ENCODE results near the gene HTR6.

HTR6 gene

GRCh38 chr1:19723874-19724273, 59.2 kb downstream of the HTR6 start:
- DNase-seq (ENCODE audit: low read depth): no peak
- TF ChIP-seq CTCF (IDR thresholded peaks at IDR 0.05; ENCODE audit: insufficient read depth, low read depth, low read length, missing control alignments): no peak
- no peak overlapping the region for H3K4me3 ChIP-seq (ENCODE audit: low read depth, low read length)

GRCh38 chr1:19725606-19726005, 60.9 kb downstream of the HTR6 start:
- DNase-seq (ENCODE audit: low read depth): no peak
- no peak for TF ChIP-seq CTCF (IDR thresholded peaks at IDR 0.05; ENCODE audit: insufficient read depth, low read depth, low read length, missing control alignments)
- H3K4me3 ChIP-seq (ENCODE audit: low read depth, low read length): no peak overlapping the region

- H3K4me3 ChIP-seq (ENCODE audit: low read depth, low read length): no peak overlapping the region
- no peak for TF ChIP-seq CTCF (IDR thresholded peaks at IDR 0.05; ENCODE audit: insufficient read depth, low read depth, low read length, missing control alignments)
- no peak for DNase-seq (ENCODE audit: low read depth)
Observed at GRCh38 chr1:19728413-19729145, 63.9 kb downstream of the HTR6 start.

- no peak overlapping the region for H3K4me3 ChIP-seq (ENCODE audit: low read depth, low read length)
Observed at GRCh38 chr1:19730232-19730631, 65.6 kb downstream of the HTR6 start.

More at GRCh38 chr1:19730232-19730631, 65.6 kb downstream of the HTR6 start:
- no peak for DNase-seq (ENCODE audit: low read depth)
- no peak for TF ChIP-seq CTCF (IDR thresholded peaks at IDR 0.05; ENCODE audit: insufficient read depth, low read depth, low read length, missing control alignments)

Data from GM12865 (cell line).